AG04449 (cell line): ENCODE results near the gene MYCN.

Experiments
- CTCF ChIA-PET: fragments of 350-600 bp; formaldehyde crosslinking; extraction: SDS; loops from one replicate; lab custom pipeline; 2021; ENCODE audit warnings: antibody characterized with exemption; lab: Yijun Ruan, JAX
- POLR2A ChIA-PET: fragments of 400-600, 350-600 bp; formaldehyde crosslinking; extraction: SDS; loops from one replicate; lab custom pipeline; 2020; ENCODE audit warnings: antibody characterized with exemption, inconsistent platforms; lab: Yijun Ruan, JAX
- DNase-seq: peaks from one replicate; pipeline ENCODE4 v3.0.0-alpha.2; 2010; ENCODE audit warnings: low read depth, low spot score
- H3K4me3 ChIP-seq: 2 replicates; pipeline ENCODE4 v1.5.1; 2011; ENCODE audit warnings: low read depth, mild to moderate bottlenecking, control low read depth, low read length
- CTCF ChIP-seq: IDR thresholded peaks from one replicate; pipeline ENCODE4 v1.5.1; 2011; ENCODE audit warnings: mild to moderate bottlenecking, moderate library complexity, low read length, control low read depth, inconsistent platforms; ENCODE audit not compliant: insufficient read depth; ENCODE audit errors: missing control alignments

The MYCN gene

GRCh38 chr2:15930589-15931318 lies 9.6 kb upstream of the MYCN start:
- no peak for TF ChIP-seq CTCF
- POLR2A ChIA-PET: interaction anchor here (1.0 kb wide), 1 partner anchor 9 kb away, joined by 3 read pairs; no protein-coding TSS in a partner anchor
- no peak overlapping the region for H3K4me3 ChIP-seq
- CTCF ChIA-PET: interaction anchor here (1.5 kb wide), 1 partner anchor 9 kb away, joined by 3 read pairs; no protein-coding TSS in a partner anchor
- DNase-seq: no peak

GRCh38 chr2:15931319-15931890 lies 8.9 kb upstream of the MYCN start:
- DNase-seq: no peak
- ChIA-PET CTCF (interaction anchor here (1.5 kb wide), 1 partner anchor 8 kb away, joined by 3 read pairs; no protein-coding TSS in a partner anchor), POLR2A (no interaction called here)
- TF ChIP-seq CTCF: no peak
- no peak overlapping the region for H3K4me3 ChIP-seq

GRCh38 chr2:15931950-15932349 lies 8.4 kb upstream of the MYCN start:
- no peak for TF ChIP-seq CTCF
- H3K4me3 ChIP-seq: no peak overlapping the region
- ChIA-PET POLR2A (no interaction called here), CTCF (interaction anchor here (1.5 kb wide), 1 partner anchor 8 kb away, joined by 3 read pairs; no protein-coding TSS in a partner anchor)
- DNase-seq: no peak

GRCh38 chr2:15932394-15933183 lies 7.8 kb upstream of the MYCN start:
- H3K4me3 ChIP-seq: no peak overlapping the region
- TF ChIP-seq CTCF: no peak
- CTCF ChIA-PET: no interaction called here
- POLR2A ChIA-PET: no interaction called here
- DNase-seq: no peak

DNA sequence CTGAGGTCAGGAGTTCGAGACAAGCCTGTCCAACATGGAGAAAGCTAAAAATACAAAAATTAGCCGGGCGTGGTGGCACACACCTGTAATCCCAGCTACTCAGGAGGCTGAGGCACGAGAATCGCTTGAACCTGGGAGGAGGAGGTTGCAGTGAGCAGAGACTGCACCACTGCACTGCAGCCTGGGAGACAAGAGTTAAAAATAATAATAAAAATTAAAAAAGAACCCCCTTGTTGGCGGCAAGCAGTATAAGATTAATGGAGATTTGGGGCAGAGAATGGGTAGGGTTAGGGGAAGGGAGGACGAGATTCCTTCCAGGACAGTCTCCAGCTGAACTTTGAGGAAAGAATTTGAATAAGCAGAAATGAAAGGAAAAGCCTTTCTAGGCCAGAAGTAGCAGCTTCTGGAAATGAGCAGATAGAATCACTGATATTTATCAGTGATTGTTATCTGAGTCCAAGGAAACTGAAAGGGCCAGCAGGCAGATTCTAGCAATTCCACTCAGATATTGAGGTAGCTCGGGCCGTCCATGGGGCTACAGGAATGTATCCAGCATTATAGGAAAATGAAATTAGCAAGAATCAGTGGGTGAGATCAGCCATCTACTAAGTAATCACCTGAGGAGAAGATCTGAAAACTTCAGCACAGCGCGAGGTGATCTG lies 7.0 kb upstream of the MYCN start:
- H3K4me3 ChIP-seq: no peak overlapping the region
- TF ChIP-seq CTCF: no peak
- DNase-seq: no peak
- ChIA-PET POLR2A (no interaction called here), CTCF (no interaction called here)
